DND-41 (cell line): ENCODE measurements around the gene CARD11.

Source experiments
- EZH2 ChIP-seq: IDR thresholded peaks from 3 replicates; pipeline ENCODE4 v1.6.1; 2012; ENCODE audit warnings: borderline replicate concordance, low read depth, mild to moderate bottlenecking, moderate library complexity, low read length, inconsistent platforms; ENCODE audit not compliant: severe bottlenecking
- TF ChIP-seq, protein P1 (sequence below): IDR thresholded peaks from 2 replicates; pipeline ENCODE4 v1.5.1; 2012; ENCODE audit warnings: borderline replicate concordance, low read length, moderate library complexity, mild to moderate bottlenecking; ENCODE audit not compliant: poor library complexity, severe bottlenecking; ENCODE audit errors: extremely low read depth

DNA sequence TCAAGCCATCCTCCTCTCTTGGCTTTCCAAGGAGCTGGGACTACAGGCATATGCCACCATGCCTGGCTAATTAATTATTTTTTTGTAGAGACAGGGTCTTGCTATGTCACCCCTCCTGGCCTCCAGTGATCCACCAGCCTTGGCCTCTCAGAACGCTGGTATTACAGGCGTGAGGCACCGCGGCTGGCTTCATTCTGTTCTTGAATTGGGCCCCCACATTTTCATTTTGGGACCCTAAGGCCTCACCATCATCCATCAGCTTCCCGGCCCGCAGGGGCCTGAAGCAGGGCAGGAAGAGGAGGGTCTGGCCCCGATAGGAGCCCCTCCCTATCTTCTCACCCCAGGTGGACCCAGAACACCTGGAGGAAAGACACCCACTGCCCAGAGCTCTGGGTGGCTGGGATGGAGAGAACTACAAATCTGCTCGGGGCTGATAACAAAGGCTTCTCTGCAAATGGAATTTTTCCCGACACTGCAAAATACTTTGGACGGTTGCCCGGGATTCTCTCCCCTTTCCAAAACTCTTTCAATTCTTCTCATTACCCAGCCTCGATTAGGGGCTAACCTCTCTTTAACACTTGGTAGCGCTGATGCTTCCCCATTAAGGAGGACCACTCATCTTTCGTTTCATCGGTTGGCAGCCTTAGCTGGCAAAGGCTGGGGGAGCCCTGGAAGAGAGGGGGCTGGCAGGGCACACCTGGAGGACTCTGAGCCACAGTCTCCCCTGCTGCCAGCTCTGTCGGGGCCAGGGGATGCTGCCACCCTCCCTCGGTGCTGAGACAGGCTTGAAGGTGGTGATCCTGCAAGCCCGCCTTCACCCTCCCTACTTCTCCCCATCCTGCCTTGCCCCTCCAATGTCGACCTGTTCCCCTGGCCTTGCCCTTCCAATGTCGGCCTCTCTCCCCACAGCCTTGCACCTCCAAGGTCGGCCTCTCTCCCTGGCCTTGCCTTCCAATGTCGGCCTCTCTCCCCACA is 118.5 kb downstream of the CARD11 start:
- no peak for TF ChIP-seq EZH2
- TF ChIP-seq, protein P1, sequence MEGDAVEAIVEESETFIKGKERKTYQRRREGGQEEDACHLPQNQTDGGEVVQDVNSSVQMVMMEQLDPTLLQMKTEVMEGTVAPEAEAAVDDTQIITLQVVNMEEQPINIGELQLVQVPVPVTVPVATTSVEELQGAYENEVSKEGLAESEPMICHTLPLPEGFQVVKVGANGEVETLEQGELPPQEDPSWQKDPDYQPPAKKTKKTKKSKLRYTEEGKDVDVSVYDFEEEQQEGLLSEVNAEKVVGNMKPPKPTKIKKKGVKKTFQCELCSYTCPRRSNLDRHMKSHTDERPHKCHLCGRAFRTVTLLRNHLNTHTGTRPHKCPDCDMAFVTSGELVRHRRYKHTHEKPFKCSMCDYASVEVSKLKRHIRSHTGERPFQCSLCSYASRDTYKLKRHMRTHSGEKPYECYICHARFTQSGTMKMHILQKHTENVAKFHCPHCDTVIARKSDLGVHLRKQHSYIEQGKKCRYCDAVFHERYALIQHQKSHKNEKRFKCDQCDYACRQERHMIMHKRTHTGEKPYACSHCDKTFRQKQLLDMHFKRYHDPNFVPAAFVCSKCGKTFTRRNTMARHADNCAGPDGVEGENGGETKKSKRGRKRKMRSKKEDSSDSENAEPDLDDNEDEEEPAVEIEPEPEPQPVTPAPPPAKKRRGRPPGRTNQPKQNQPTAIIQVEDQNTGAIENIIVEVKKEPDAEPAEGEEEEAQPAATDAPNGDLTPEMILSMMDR, result no peak
